Astrocyte of the cerebellum (primary cell): ENCODE measurements around the gene CRTC1.

Experiments used
- DNase-seq: peaks from one replicate; pipeline ENCODE4 v3.0.0-alpha.2; 2011; ENCODE audit warnings: low read depth
- H3K4me3 ChIP-seq: 2 replicates; pipeline ENCODE4 v1.5.1; 2011; ENCODE audit warnings: mild to moderate bottlenecking, low read depth, low read length, moderate library complexity
- CTCF ChIP-seq: IDR thresholded peaks from 2 replicates; pipeline ENCODE4 v1.5.1; 2012; ENCODE audit warnings: low read length, low read depth, moderate library complexity, mild to moderate bottlenecking; ENCODE audit errors: missing control alignments
- in situ Hi-C: cut with HindIII; loops from 2 replicates; pipeline ENCODE4 v1.10.0; 2017; ENCODE audit warnings: low sequenced_read_pairs

The CRTC1 gene

GRCh38 chr19:18712981-18713380 lies 29.5 kb downstream of the CRTC1 start:
- no peak for DNase-seq
- no peak for TF ChIP-seq CTCF
- in situ Hi-C loops, result no loop called here

GRCh38 chr19:18713550-18714117 lies 30.2 kb downstream of the CRTC1 start:
- in situ Hi-C loops, result no loop called here
- TF ChIP-seq CTCF, result no peak
- DNase-seq, result no peak
- no peak overlapping the region for H3K4me3 ChIP-seq

More at GRCh38 chr19:18712981-18713380, 29.5 kb downstream of the CRTC1 start:
- H3K4me3 ChIP-seq, result no peak overlapping the region

- no peak overlapping the region for H3K4me3 ChIP-seq
- no peak for TF ChIP-seq CTCF
- DNase-seq, result no peak
- in situ Hi-C loops, result no loop called here
These were observed 31.9 kb downstream of the CRTC1 start for GRCh38 chr19:18715416-18715815.

GRCh38 chr19:18716857-18717256 lies 33.4 kb downstream of the CRTC1 start:
- in situ Hi-C loops, result no loop called here
- no peak overlapping the region for H3K4me3 ChIP-seq
- TF ChIP-seq CTCF, result no peak
- no peak for DNase-seq

- no peak overlapping the region for H3K4me3 ChIP-seq
- DNase-seq, result no peak
- no peak for TF ChIP-seq CTCF
- in situ Hi-C loops, result no loop called here
These were observed 34.1 kb downstream of the CRTC1 start for GRCh38 chr19:18717601-18718000.

GRCh38 chr19:18718015-18718526 lies 34.6 kb downstream of the CRTC1 start:
- in situ Hi-C loops, result no loop called here

More at GRCh38 chr19:18718015-18718526, 34.6 kb downstream of the CRTC1 start:
- H3K4me3 ChIP-seq, result no peak overlapping the region
- TF ChIP-seq CTCF, result no peak
- no peak for DNase-seq
